ENCODE results near the gene CST2.
"Not testable (repeated sequence)": the region's sequence is repeated elsewhere in the genome, so short reads cannot be mapped to it uniquely, and the experiment has no call there.

CST2 gene

GRCh38 chr20:23800865-23801264 lies 25.7 kb downstream of the CST2 start:
- DNase-seq (ENCODE audit: low read depth) = no peak

GRCh38 chr20:23799216-23799847 lies 27.2 kb downstream of the CST2 start:
- DNase-seq (ENCODE audit: low read depth) = not testable (repeated sequence)

GRCh38 chr20:23795526-23795925 lies 31.0 kb downstream of the CST2 start:
- no peak for DNase-seq (ENCODE audit: low read depth)

- no peak for DNase-seq (ENCODE audit: low read depth)
These were observed 31.7 kb downstream of the CST2 start for GRCh38 chr20:23794841-23795240.

- DNase-seq (ENCODE audit: low read depth) = no peak
These were observed 32.5 kb downstream of the CST2 start for GRCh38 chr20:23794065-23794464.

GRCh38 chr20:23783447-23783846 lies 43.1 kb downstream of the CST2 start:
- no peak for DNase-seq (ENCODE audit: low read depth)

- no peak for DNase-seq (ENCODE audit: low read depth)
These were observed 44.1 kb downstream of the CST2 start for GRCh38 chr20:23782366-23782983.

GRCh38 chr20:23778676-23779075 lies 47.9 kb downstream of the CST2 start:
- DNase-seq (ENCODE audit: low read depth) = not testable (repeated sequence)

- not testable (repeated sequence) for DNase-seq (ENCODE audit: low read depth)
These were observed 49.1 kb downstream of the CST2 start for GRCh38 chr20:23777380-23777779.

- no peak for DNase-seq (ENCODE audit: low read depth)
These were observed 50.3 kb downstream of the CST2 start for GRCh38 chr20:23776067-23776771.

GRCh38 chr20:23774081-23774480 lies 52.4 kb downstream of the CST2 start:
- DNase-seq (ENCODE audit: low read depth) = no peak
